Measurements from ENCODE around the gene KRCC1. TPM values are rescaled to one million over a fixed set of nuclear protein-coding genes. Genes with fewer than 3 reads are reported as not detected.

Gene KRCC1
- total RNA-seq, 1 donor from 2014 or later, result 24.3 TPM

DNA sequence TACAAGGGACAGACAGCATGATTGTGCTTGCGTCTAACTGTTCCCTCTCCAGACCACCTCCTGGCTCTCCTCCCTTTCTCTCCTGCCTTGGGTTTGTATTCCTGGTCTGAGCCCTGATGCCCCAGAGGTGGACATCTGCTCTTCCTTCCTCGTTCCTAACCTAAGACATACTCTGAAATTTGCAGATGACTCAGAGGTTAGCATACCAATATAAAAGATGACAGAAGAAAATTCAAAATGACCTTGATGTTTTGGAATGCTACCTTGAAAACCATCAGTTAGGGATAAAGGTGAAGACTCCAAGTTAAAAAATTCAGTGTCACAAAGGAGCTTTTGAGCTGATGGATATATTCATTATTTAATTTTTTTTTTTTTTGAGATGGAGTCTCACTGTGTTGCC lies 25.0 kb upstream of the KRCC1 start:
- intact Hi-C loops (cut with DNase I), result no loop called here

DNA sequence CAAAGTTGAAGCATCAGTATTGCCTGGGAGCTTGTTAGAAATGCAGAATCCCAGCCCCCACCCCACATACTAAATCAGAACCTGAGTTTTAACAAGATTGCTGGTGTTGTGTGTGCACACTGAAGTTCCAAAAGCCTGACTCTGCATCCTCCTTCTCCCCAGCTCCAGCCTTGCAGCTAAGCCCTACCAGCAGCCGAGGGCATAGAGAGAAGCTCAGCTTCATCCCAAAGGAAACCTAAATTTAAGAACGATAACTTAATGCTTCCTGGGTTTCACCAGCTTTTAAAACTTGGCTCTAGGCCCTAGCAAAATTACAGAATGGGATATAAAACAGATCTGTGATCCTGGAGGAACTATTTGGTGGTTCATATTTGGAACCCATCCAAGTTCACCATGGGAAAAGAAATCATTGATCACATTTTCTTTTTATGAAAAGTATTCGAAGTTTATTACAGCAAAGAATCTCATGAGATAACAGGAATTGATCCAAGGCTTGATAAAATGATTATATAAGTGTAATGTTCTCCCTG lies 23.1 kb upstream of the KRCC1 start:
- H3K4me3 ChIP-seq, result no peak overlapping the region
- no peaks in the 10 kb centered on the region for H3K4me1 ChIP-seq
- H3K9me3 ChIP-seq, result no peaks in the 10 kb centered on the region
- no peaks in the 10 kb centered on the region for H3K27me3 ChIP-seq
- DNase-seq (ENCODE audit: extremely low spot score in 2 of 2), result no peak
- no peak overlapping the region for H3K27ac ChIP-seq
- intact Hi-C loops (cut with DNase I), result no loop called here
- no peak for TF ChIP-seq POLR2AphosphoS5 (IDR thresholded peaks at IDR 0.05; ENCODE audit: insufficient read depth in 1 of 2, low read depth in 1 of 2)
- TF ChIP-seq POLR2A (IDR thresholded peaks at IDR 0.05), result no peak
- TF ChIP-seq, protein P1, sequence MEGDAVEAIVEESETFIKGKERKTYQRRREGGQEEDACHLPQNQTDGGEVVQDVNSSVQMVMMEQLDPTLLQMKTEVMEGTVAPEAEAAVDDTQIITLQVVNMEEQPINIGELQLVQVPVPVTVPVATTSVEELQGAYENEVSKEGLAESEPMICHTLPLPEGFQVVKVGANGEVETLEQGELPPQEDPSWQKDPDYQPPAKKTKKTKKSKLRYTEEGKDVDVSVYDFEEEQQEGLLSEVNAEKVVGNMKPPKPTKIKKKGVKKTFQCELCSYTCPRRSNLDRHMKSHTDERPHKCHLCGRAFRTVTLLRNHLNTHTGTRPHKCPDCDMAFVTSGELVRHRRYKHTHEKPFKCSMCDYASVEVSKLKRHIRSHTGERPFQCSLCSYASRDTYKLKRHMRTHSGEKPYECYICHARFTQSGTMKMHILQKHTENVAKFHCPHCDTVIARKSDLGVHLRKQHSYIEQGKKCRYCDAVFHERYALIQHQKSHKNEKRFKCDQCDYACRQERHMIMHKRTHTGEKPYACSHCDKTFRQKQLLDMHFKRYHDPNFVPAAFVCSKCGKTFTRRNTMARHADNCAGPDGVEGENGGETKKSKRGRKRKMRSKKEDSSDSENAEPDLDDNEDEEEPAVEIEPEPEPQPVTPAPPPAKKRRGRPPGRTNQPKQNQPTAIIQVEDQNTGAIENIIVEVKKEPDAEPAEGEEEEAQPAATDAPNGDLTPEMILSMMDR (IDR thresholded peaks at IDR 0.05), result no peak
- H3K36me3 ChIP-seq, result no peaks in the 10 kb centered on the region

More for the DNA sequence above, 25.0 kb upstream of the KRCC1 start:
- Histone ChIP-seq H3K4me1 (no peaks in the 10 kb centered on the region), H3K36me3 (no peaks in the 10 kb centered on the region), H3K9me3 (no peaks in the 10 kb centered on the region), H3K27ac (no peak overlapping the region), H3K4me3 (no peak overlapping the region), H3K27me3 (no peaks in the 10 kb centered on the region)
- TF ChIP-seq POLR2AphosphoS5 (IDR thresholded peaks at IDR 0.05; ENCODE audit: insufficient read depth in 1 of 2, low read depth in 1 of 2) (no peak), POLR2A (IDR thresholded peaks at IDR 0.05) (no peak)
- TF ChIP-seq, protein P1 (IDR thresholded peaks at IDR 0.05), result no peak
- DNase-seq (ENCODE audit: extremely low spot score in 2 of 2), result no peak

DNA sequence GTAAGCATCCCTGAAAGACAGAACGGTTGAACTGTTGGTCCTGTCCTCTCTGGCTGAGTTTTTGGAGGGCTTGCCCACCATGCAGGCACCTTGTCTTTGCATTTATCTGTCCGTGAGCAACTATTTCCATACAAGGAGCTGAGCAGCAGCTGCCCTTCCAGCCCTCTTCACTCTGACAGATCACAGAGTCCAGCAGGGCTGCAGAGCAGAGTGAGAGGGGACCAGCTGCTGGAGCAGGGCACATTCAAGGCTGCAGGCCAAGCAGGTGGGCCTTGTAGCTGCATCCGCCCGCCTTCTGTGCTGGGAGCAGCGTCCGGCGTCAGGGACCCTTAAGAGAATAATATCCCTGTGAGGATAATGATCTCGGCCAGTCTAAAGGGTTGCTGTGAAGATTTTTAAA lies 21.5 kb upstream of the KRCC1 start:
- Histone ChIP-seq H3K36me3 (no peaks in the 10 kb centered on the region), H3K4me1 (no peaks in the 10 kb centered on the region), H3K9me3 (no peaks in the 10 kb centered on the region), H3K27ac (no peak overlapping the region), H3K27me3 (no peaks in the 10 kb centered on the region), H3K4me3 (no peak overlapping the region)
- no peak for DNase-seq (ENCODE audit: extremely low spot score in 2 of 2)
- intact Hi-C loops (cut with DNase I), result no loop called here
- TF ChIP-seq, protein P1 (IDR thresholded peaks at IDR 0.05), result no peak
- TF ChIP-seq POLR2A (IDR thresholded peaks at IDR 0.05) (no peak), POLR2AphosphoS5 (IDR thresholded peaks at IDR 0.05; ENCODE audit: insufficient read depth in 1 of 2, low read depth in 1 of 2) (no peak)

DNA sequence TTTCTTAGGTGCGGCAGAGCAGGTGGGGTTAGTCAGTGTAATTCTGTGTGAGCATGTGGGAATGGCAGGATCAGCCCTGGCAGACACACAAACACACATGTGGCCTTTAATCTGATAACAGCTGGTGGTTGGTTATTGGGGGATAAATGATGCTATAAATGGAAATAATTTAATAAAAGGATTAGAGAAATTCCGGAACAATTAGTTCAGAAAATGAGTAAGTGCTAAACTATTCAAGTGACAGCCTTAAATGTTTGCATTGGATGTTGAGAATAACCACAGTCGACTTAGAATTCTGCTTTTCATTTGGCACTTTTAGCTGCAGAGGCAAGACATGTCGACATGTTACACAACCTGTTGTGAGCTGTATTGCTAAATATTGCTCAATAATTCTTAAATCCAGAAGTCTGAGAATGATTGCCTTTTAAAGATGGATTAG lies 19.3 kb upstream of the KRCC1 start:
- TF ChIP-seq, protein P1 (IDR thresholded peaks at IDR 0.05), result no peak
- TF ChIP-seq POLR2A (IDR thresholded peaks at IDR 0.05) (no peak), POLR2AphosphoS5 (IDR thresholded peaks at IDR 0.05; ENCODE audit: insufficient read depth in 1 of 2, low read depth in 1 of 2) (no peak)
- no peak for DNase-seq (ENCODE audit: extremely low spot score in 2 of 2)
- intact Hi-C loops (cut with DNase I), result no loop called here
- H3K27ac ChIP-seq, result no peak overlapping the region
- no peaks in the 10 kb centered on the region for H3K36me3 ChIP-seq
- no peaks in the 10 kb centered on the region for H3K9me3 ChIP-seq
- H3K4me1 ChIP-seq, result no peaks in the 10 kb centered on the region
- H3K4me3 ChIP-seq, result no peak overlapping the region
- H3K27me3 ChIP-seq, result no peaks in the 10 kb centered on the region

DNA sequence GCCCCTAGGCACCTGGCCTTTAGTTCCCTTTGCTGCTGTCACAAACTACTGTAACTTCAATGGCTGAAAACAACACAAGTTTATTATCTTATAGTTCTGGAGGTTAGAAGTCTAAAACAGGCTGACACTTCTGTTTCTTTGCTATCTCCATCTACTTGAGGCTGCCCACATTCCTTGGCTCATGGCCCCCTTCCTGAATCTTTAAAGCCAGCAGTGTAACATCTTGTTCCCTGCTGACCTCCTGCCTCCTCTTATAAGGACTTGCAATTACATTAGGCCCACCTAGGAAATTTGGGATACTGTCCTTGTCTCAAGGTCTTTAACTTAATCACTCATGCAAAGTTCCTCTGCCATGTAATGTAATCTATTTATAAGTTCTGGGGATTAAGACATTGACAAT lies 18.6 kb upstream of the KRCC1 start:
- H3K9me3 ChIP-seq, result no peaks in the 10 kb centered on the region
- TF ChIP-seq POLR2A (IDR thresholded peaks at IDR 0.05) (no peak), POLR2AphosphoS5 (IDR thresholded peaks at IDR 0.05; ENCODE audit: insufficient read depth in 1 of 2, low read depth in 1 of 2) (no peak)
- TF ChIP-seq, protein P1 (IDR thresholded peaks at IDR 0.05), result no peak
- peak in 1 of 2 donors; percentile 11 for DNase-seq (ENCODE audit: extremely low spot score in 2 of 2)
- intact Hi-C loops (cut with DNase I), result no loop called here
- H3K4me3 ChIP-seq, result no peak overlapping the region
- H3K27ac ChIP-seq, result no peak overlapping the region
- H3K4me1 ChIP-seq, result no peaks in the 10 kb centered on the region
- H3K27me3 ChIP-seq, result no peaks in the 10 kb centered on the region
- H3K36me3 ChIP-seq, result no peaks in the 10 kb centered on the region
